SU-DHL-6 (cell line): ENCODE data around the gene DMRT3.

Source experiments
- H2AFZ ChIP-seq: fragments of 200-600 bp; sonication (generic); 2 replicates; pipeline ENCODE4 v1.6.1; 2014; ENCODE audit warnings: low read depth, mild to moderate bottlenecking, moderate library complexity, mixed read lengths, antibody characterized with exemption, low read length; ENCODE audit not compliant: severe bottlenecking
- H3F3A ChIP-seq: fragments of 200-600 bp; shearing (Covaris generic); 2 replicates; pipeline ENCODE4 v1.6.0; 2016; ENCODE audit warnings: antibody characterized with exemption, mild to moderate bottlenecking; ENCODE audit not compliant: insufficient read depth
- H3K27ac ChIP-seq: fragments of 200-600 bp; sonication (generic); 2 replicates; pipeline ENCODE4 v1.5.1; 2016; ENCODE audit warnings: low read depth, mild to moderate bottlenecking, low read length, moderate library complexity, mixed read lengths
- H3K27me3 ChIP-seq: fragments of 200-600 bp; sonication (generic), shearing (Covaris generic); 2 replicates; pipeline ENCODE4 v1.6.0; 2014; ENCODE audit warnings: mild to moderate bottlenecking, low read length
- H3K36me3 ChIP-seq: fragments of 200-600 bp; sonication (generic); 2 replicates; pipeline ENCODE4 v1.6.1; 2014; ENCODE audit warnings: mild to moderate bottlenecking, low read length, mixed read lengths
- H3K4me2 ChIP-seq: fragments of 300-600, 200-600 bp; shearing (Covaris generic), sonication (generic); 2 replicates; pipeline ENCODE4 v1.6.0; 2014; ENCODE audit warnings: low read length, low read depth, mild to moderate bottlenecking; ENCODE audit not compliant: poor library complexity, severe bottlenecking
- H3K4me3 ChIP-seq: fragments of 200-600 bp; sonication (generic); 2 replicates; pipeline ENCODE4 v1.5.1; 2014; ENCODE audit warnings: antibody characterized with exemption, low read length, mild to moderate bottlenecking, mixed read lengths; ENCODE audit not compliant: insufficient read depth, poor library complexity, severe bottlenecking
- H3K79me2 ChIP-seq: fragments of 200-600 bp; sonication (generic); 2 replicates; pipeline ENCODE4 v1.6.1; 2014; ENCODE audit warnings: mild to moderate bottlenecking, low read length, moderate library complexity; ENCODE audit not compliant: insufficient read depth
- H3K9ac ChIP-seq: fragments of 200-600 bp; sonication (generic); 2 replicates; pipeline ENCODE4 v1.7.0; 2014; ENCODE audit warnings: mild to moderate bottlenecking, low read length
- H3K9me2 ChIP-seq: fragments of 200-600 bp; sonication (generic); replicated peaks from 2 replicates; pipeline ENCODE4 v1.6.1; 2014; ENCODE audit warnings: low read length; ENCODE audit not compliant: insufficient read depth
- H3K9me3 ChIP-seq: fragments of 200-600 bp; sonication (generic); 2 replicates; pipeline ENCODE4 v1.6.1; 2014; ENCODE audit warnings: low read length, mixed read lengths; ENCODE audit not compliant: insufficient read depth
- H4K20me1 ChIP-seq: fragments of 200-600 bp; sonication (generic); 2 replicates; pipeline ENCODE4 v1.6.1; 2014; ENCODE audit warnings: low read depth, mild to moderate bottlenecking, antibody characterized with exemption, low read length, moderate library complexity, mixed read lengths
- CTCF ChIP-seq: fragments of 200-600 bp; sonication (generic); IDR thresholded peaks from one replicate; pipeline ENCODE4 v1.5.1; 2017; ENCODE audit warnings: antibody characterized with exemption, mild to moderate bottlenecking, low read length, moderate library complexity; ENCODE audit not compliant: insufficient read depth, poor library complexity, severe bottlenecking
- EZH2phosphoT487 ChIP-seq: fragments of 200-600 bp; sonication (generic), shearing (Covaris generic); conservative IDR thresholded peaks from 2 replicates; pipeline ENCODE4 v1.6.1; 2018; ENCODE audit warnings: mild to moderate bottlenecking, antibody characterized with exemption, low read length, moderate library complexity, mixed read lengths

DMRT3 gene

GRCh38 chr9:1009101-1009707 is 32.7 kb downstream of the DMRT3 start:
- Histone ChIP-seq H3K9ac (no peak overlapping the region), H3K79me2 (no peaks in the 10 kb centered on the region), H3F3A (no peaks in the 10 kb centered on the region), H3K9me3 (no peaks in the 10 kb centered on the region), H4K20me1 (no peaks in the 10 kb centered on the region), H2AFZ (no peak overlapping the region), H3K4me2 (no peak overlapping the region), H3K27me3 (no peaks in the 10 kb centered on the region), H3K27ac (no peak overlapping the region), H3K4me3 (no peak overlapping the region), H3K9me2 (no peaks in the 10 kb centered on the region), H3K36me3 (no peaks in the 10 kb centered on the region)
- peak; percentile 80 for TF ChIP-seq CTCF
- TF ChIP-seq EZH2phosphoT487, result no peak

DNA sequence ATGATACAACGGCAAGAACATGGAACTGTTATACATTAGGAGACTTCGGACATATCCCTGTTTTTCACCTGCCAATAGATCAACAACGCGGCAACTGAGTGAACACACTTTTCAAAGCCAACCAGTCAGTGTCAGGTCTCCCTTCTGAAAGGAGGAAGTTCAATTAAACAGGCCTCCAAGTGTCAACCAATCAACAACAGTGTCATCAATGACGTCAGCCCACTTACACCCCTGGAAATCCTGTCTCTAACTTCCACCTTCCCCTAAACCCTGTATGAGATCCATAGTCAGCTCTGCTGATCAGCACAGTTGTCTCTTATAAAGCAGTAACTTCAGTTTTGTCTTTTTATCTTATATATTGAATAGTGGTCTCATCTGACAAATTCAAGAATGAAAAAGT is 36.6 kb downstream of the DMRT3 start:
- Histone ChIP-seq H3K4me2 (no peak overlapping the region), H2AFZ (no peak overlapping the region), H3K4me3 (no peak overlapping the region), H3K9me3 (no peaks in the 10 kb centered on the region), H3K9ac (no peak overlapping the region), H3F3A (no peaks in the 10 kb centered on the region), H3K79me2 (no peaks in the 10 kb centered on the region), H3K9me2 (no peaks in the 10 kb centered on the region), H3K27me3 (no peaks in the 10 kb centered on the region), H3K36me3 (no peaks in the 10 kb centered on the region), H4K20me1 (no peaks in the 10 kb centered on the region), H3K27ac (no peak overlapping the region)
- TF ChIP-seq EZH2phosphoT487 (no peak), CTCF (no peak)

DNA sequence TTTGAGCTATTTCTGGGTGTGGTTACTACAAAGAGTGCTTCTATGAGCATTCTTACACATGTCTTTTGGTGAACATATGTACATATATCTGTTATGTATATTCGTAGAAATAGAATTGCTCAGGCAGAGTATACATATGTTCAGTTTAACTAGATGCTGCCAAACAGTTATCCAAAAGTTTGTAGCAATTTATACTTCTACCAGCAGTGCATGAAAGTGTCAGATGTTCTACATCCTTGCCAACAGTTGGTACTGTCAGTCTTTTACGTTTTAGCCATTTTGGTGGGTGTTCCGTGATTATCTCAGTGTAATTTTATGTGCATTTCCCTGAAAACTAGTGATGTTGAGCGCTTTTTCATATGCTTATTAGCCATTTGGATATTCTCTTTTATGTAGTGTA is 37.8 kb downstream of the DMRT3 start:
- no peak overlapping the region for H2AFZ ChIP-seq
- H3K4me2 ChIP-seq, result no peak overlapping the region
- no peaks in the 10 kb centered on the region for H3K27me3 ChIP-seq
- H3K27ac ChIP-seq, result no peak overlapping the region
- H3K79me2 ChIP-seq, result no peaks in the 10 kb centered on the region
- no peaks in the 10 kb centered on the region for H3K9me2 ChIP-seq
- no peak overlapping the region for H3K9ac ChIP-seq
- no peaks in the 10 kb centered on the region for H3K9me3 ChIP-seq
- TF ChIP-seq CTCF (no peak), EZH2phosphoT487 (no peak)
- H3K36me3 ChIP-seq, result no peaks in the 10 kb centered on the region
- no peak overlapping the region for H3K4me3 ChIP-seq
- H4K20me1 ChIP-seq, result no peaks in the 10 kb centered on the region
- no peaks in the 10 kb centered on the region for H3F3A ChIP-seq
